Tracheal epithelial cell (primary cell): ENCODE results near the gene NCF4. TPM values are rescaled to one million over a fixed set of nuclear protein-coding genes. Genes with fewer than 3 reads are reported as not detected.

Source experiments
- total RNA-seq: library from RNA; depleted of rRNA; stranded (reverse); fragments of >200 nt; gene quantifications from 2 replicates; pipeline ENCODE4 v1.2.1, GENCODE V29; 2014

The NCF4 gene
- total RNA-seq, result not detected in 2 replicates

GRCh38 chr22:36860821-36861659 lies at the start of gene NCF4:
TSS of gene NCF4 (plus strand) at chr22:36861006. CDS start at chr22:36861172, 166 bp downstream.

GRCh38 chr22:36816636-36817524 lies 43.9 kb upstream of the NCF4 start, which contains the start of gene PVALB:
TSS of gene PVALB (minus strand) at chr22:36817035. CDS start at chr22:36817005, 30 bp downstream.

DNA sequence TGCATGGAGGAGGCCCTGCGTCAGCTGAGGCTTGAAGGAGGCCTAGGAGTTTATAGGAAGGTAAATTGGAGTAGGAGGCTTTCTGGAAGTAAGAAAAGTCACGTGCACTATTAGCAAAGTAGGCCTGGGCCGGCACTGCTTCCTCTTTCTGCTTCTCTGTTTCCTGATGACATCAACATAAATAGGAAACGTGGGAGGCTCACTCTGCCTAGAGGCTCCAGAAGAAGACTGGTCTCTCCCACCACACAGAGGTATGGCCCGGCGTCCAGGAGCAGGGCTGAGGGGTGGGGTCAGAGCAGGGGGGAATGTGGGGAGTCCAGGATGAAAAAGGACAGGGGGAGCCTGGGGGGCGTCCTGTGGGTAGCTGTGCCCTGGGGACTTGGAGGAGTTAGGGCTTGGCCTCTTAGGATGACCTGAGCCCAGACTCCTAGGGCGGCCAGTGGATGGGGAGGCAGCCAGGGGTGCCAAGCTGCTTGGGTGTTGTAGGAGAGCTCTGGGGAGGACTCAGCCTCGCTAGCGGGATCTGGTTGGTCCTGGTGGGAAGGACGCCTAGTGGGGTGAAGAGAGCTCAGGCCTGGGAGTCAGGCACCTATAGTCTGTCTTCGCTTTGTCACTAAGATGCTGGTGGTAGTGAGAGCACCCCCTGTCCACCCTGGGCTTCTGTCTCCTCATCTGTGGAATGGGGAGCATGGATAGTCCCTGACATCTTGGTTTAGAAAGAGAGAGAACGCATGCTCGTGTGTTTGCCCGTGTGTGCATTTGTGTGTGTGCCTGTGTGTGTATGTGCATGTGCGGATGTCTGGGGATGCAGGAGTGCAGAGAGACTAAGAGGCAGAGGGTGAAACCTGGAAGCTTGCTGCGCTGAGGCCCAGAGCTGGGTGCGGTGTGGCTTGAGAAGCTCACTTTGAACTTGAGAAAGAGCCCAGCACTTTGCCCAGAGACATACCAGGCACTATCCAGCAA lies 52.9 kb downstream of the NCF4 start, which contains the start of gene CSF2RB:
Gene CSF2RB (plus strand): TSS at position 202 of the 963 bp plus-strand sequence. CDS start 8,580 bp downstream, outside the sequence.

Other genes starting within 250 kb of the NCF4 start
- not detected in 2 replicates for gene CACNG2, start 157.3 kb upstream of the NCF4 start, total RNA-seq
- 8.9 and 11.3 TPM in 2 replicates for gene IFT27, start 84.9 kb upstream of the NCF4 start, total RNA-seq
- gene PVALB, start 44.0 kb upstream of the NCF4 start, total RNA-seq, result not detected in 2 replicates
- gene CSF2RB, start 52.6 kb downstream of the NCF4 start, total RNA-seq, result not detected in 2 replicates
- 34.1 and 68.7 TPM in 2 replicates for gene TST, start 158.4 kb downstream of the NCF4 start, total RNA-seq
- gene MPST, start 158.7 kb downstream of the NCF4 start, total RNA-seq, result 190 and 252 TPM in 2 replicates
- 10.9 and 17.1 TPM in 2 replicates for gene KCTD17, start 190.7 kb downstream of the NCF4 start, total RNA-seq
- not detected in 2 replicates for gene TMPRSS6, start 248.7 kb downstream of the NCF4 start, total RNA-seq